OCI-LY1 (cell line): Measurements from ENCODE around the gene MAPK8IP3.

Experiments used
- EZH2 ChIP-seq: fragments of 200-600 bp; sonication (generic), shearing (Covaris generic); IDR thresholded peaks from 2 replicates; pipeline ENCODE4 v1.8.0; 2017; ENCODE audit warnings: borderline replicate concordance, mixed run types, mild to moderate bottlenecking, antibody characterized with exemption, low read length, moderate library complexity, mixed read lengths
- TF ChIP-seq, protein P1 (sequence below): fragments of 200-600 bp; sonication (generic), shearing (Covaris generic); IDR thresholded peaks from 2 replicates; pipeline ENCODE4 v1.5.1; 2017; ENCODE audit warnings: mild to moderate bottlenecking, antibody characterized with exemption, low read length, moderate library complexity, mixed read lengths

DNA sequence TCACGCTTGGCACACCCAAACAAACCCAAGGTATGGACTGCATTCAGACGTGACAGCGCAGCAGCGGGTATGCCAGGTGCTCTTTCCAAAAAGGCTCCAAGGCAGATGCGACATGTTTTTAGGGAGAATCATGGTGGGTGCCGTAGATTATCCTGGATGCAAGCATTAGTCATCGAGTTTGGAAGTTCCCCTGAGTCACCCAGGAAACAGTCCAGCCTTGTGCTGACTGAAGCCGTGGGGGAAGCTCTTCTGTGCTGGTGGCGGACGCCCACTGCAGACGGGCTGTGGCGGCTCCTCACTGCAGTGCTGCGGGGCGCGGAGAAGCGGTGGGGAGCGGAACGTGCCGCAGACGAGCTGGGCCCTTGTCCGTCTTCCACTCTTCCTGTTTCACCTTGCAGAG lies 14.0 kb upstream of the MAPK8IP3 start:
- TF ChIP-seq, protein P1, sequence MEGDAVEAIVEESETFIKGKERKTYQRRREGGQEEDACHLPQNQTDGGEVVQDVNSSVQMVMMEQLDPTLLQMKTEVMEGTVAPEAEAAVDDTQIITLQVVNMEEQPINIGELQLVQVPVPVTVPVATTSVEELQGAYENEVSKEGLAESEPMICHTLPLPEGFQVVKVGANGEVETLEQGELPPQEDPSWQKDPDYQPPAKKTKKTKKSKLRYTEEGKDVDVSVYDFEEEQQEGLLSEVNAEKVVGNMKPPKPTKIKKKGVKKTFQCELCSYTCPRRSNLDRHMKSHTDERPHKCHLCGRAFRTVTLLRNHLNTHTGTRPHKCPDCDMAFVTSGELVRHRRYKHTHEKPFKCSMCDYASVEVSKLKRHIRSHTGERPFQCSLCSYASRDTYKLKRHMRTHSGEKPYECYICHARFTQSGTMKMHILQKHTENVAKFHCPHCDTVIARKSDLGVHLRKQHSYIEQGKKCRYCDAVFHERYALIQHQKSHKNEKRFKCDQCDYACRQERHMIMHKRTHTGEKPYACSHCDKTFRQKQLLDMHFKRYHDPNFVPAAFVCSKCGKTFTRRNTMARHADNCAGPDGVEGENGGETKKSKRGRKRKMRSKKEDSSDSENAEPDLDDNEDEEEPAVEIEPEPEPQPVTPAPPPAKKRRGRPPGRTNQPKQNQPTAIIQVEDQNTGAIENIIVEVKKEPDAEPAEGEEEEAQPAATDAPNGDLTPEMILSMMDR, result no peak
- no peak for TF ChIP-seq EZH2
